Right lobe of liver (tissue), 4 donors: ENCODE measurements around the gene TMEM120B.

ENCODE experiments used
- CTCF ChIP-seq, 4 donors: fragments of 200-600 bp in 3 of 4; fragments of 450-650 bp in 1 of 4; IDR thresholded peaks; one replicate each; pipeline versions ENCODE4 v1.5.1 to v1.8.0; 2016 to 2022; ENCODE audit warnings: antibody characterized with exemption in 4 of 4, mild to moderate bottlenecking in 2 of 4
- POLR2A ChIP-seq: fragments of 450-650 bp; IDR thresholded peaks from one replicate; pipeline ENCODE4 v1.6.1; 2017; ENCODE audit warnings: antibody characterized with exemption, mild to moderate bottlenecking
- donor health status: DM: no; HTN: no; CAD: no.
- donor health status: DM: no; HTN: no; CAD: no.
- donor health status: DM: no; HTN: yes; CAD: no.

GRCh38 chr12:121778567-121779421, 66.2 kb downstream of the TMEM120B start:
- TF ChIP-seq POLR2A, result no peak
- no peak for TF ChIP-seq CTCF (IDR thresholded peaks at IDR 0.05)
